GM12875 (cell line): ENCODE results near the gene MSX2.

Experiments used
- H3K4me3 ChIP-seq: one replicate; pipeline ENCODE4 v1.5.1; 2011; ENCODE audit warnings: low read depth, low read length, control low read depth
- TF ChIP-seq, protein P1 (sequence below): IDR thresholded peaks from 2 replicates; pipeline ENCODE4 v1.5.1; 2011; ENCODE audit warnings: low read depth, mild to moderate bottlenecking, control low read depth, inconsistent platforms, low read length, moderate library complexity, borderline replicate concordance; ENCODE audit not compliant: insufficient read depth

The MSX2 gene

GRCh38 chr5:174744896-174745295 is 20.5 kb downstream of the MSX2 start:
- no peak overlapping the region for H3K4me3 ChIP-seq
- TF ChIP-seq, protein P1, sequence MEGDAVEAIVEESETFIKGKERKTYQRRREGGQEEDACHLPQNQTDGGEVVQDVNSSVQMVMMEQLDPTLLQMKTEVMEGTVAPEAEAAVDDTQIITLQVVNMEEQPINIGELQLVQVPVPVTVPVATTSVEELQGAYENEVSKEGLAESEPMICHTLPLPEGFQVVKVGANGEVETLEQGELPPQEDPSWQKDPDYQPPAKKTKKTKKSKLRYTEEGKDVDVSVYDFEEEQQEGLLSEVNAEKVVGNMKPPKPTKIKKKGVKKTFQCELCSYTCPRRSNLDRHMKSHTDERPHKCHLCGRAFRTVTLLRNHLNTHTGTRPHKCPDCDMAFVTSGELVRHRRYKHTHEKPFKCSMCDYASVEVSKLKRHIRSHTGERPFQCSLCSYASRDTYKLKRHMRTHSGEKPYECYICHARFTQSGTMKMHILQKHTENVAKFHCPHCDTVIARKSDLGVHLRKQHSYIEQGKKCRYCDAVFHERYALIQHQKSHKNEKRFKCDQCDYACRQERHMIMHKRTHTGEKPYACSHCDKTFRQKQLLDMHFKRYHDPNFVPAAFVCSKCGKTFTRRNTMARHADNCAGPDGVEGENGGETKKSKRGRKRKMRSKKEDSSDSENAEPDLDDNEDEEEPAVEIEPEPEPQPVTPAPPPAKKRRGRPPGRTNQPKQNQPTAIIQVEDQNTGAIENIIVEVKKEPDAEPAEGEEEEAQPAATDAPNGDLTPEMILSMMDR, result no peak

- TF ChIP-seq, protein P1, result no peak
- H3K4me3 ChIP-seq, result no peak overlapping the region
Observed at GRCh38 chr5:174745590-174746103, 21.3 kb downstream of the MSX2 start.

DNA sequence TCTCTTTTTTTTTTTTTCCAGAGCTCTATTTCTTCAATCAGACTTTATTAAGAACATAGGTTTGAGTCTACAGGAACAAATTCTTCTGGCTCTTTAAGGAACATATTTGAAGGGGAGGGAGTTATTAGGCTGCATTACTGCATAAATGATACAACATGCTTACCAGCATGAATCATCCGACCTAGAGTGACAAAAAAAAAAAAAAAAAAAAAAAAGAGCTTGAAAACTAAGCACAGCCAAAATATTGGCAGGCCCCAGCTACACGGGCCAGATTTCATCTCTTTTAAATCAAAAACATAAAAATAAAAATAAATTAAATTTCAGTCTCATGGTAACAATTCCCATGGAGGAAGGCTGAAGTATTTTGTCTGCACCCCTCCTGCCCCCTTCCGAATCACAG is 26.3 kb downstream of the MSX2 start:
- H3K4me3 ChIP-seq, result no peak overlapping the region
- TF ChIP-seq, protein P1, result no peak

DNA sequence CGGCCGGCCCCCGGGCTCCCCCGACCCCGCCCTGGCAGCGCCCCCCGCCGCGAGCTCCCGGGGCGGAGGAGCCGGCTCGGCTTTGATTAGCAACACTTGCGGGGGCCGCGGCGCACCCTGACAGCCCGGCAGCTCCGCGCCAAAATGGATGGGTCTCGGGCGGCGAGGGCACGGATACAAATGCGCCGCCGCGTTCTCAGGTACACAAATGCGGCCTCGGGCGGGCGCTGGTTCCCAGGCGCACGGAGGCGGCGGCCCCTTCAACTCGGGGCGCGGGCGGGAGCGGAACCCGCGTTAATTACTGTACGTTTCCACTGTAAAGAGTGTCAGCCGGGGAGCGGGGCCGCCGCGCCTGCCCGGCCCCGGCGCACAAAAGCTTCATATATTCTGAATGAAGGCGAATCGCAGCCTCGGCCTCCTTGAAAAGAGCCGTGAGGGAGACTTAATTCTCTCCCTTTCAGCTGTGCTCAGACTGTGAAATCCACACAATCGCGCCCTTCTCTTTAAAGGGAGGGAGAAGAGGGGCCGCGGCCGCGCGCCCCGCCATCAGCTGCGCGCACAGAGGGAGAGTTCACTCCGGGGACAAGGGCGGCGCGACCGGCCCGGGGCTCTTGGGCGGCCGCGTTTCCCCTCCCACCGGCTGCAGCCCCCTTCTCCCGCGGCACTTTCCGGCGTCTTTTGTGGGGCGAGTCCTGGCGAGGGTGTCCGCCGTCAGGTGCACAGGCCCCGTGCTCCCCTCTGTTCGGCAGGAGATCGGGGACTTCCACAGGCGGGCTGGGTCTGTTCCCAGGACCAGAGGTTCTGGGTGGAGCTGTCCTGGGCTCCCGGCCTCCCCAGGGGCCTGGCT is 27.0 kb downstream of the MSX2 start:
- H3K4me3 ChIP-seq, result no peak overlapping the region
- TF ChIP-seq, protein P1, result no peak

DNA sequence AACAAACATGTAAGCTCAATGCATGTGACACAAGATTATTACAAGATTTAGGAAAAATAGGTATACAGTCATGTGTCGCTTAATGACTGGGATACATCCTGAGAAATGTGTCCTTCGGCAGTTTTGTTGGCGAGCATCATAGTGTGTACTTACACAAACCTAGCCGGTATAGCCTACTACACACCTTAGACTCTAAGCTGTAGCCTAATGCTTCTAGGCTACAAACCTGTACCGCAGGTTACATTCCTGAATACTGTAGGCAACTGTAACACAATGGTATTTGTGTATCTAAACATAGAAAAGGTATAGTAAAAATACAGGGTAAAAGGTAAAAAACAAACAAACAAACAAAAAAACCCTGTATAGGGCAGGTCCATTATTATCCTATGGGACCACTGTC is 27.7 kb downstream of the MSX2 start:
- H3K4me3 ChIP-seq, result no peak overlapping the region
- TF ChIP-seq, protein P1, result no peak

DNA sequence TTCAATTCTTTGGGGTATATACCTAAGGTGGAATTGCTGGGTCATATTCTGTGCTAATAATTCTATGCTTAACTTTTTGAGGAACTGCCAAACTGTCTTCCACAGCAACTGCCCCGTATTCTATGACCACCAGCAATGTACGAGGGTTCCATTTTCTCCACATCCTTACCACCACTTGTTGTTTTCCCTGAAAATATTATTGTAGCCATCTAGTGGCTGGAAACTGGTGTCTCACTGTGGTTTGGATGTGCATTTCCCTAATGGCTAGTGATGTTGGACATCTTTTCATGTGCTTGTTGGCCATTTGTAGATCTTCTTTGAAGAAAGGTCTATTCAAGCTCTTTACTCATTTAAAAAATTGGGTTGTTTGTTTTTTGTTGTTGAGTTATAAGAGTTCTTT is 30.7 kb downstream of the MSX2 start:
- TF ChIP-seq, protein P1, result no peak
- no peak overlapping the region for H3K4me3 ChIP-seq

GRCh38 chr5:174759091-174759490 is 34.7 kb downstream of the MSX2 start:
- TF ChIP-seq, protein P1, result no peak
- no peak overlapping the region for H3K4me3 ChIP-seq
